DND-41 (cell line): ENCODE measurements around the gene RNF167.

Experiments
- CTCF ChIP-seq: IDR thresholded peaks from 2 replicates; pipeline ENCODE4 v1.5.1; 2012; ENCODE audit warnings: borderline replicate concordance, low read length, moderate library complexity, mild to moderate bottlenecking; ENCODE audit not compliant: poor library complexity, severe bottlenecking; ENCODE audit errors: extremely low read depth
- EZH2 ChIP-seq: IDR thresholded peaks from 3 replicates; pipeline ENCODE4 v1.6.1; 2012; ENCODE audit warnings: borderline replicate concordance, low read depth, mild to moderate bottlenecking, moderate library complexity, low read length, inconsistent platforms; ENCODE audit not compliant: severe bottlenecking

DNA sequence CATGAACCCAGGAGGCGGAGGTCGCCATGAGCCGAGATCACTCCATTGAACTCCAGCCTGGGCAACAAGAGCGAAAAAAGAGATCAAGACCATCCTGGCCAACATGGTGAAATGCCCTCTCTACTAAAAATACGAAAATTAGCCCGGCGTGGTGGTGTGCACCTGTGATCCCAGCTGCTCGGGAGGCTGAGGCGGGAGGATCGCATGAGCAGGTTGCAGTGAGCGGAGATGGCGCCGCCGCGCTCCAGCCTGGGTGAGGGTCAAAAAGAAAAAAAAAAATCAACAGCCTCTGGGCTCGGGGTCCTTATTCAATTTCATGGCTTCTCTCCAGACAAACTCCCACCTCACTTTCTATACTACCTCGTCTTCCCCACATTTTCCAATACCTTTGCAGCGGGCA, 11.2 kb upstream of the RNF167 start:
- no peak for TF ChIP-seq CTCF
- TF ChIP-seq EZH2, result no peak
